Measurements from ENCODE around the gene SCN7A.
"Not testable (repeated sequence)": the region's sequence is repeated elsewhere in the genome, so short reads cannot be mapped to it uniquely, and the experiment has no call there.

Gene SCN7A

GRCh38 chr2:166494140-166494624 lies at the start of gene SCN7A:
Gene SCN7A (minus strand): TSS chr2:166494249. CDS start chr2:166477696, 16,553 bp downstream.
- DNase-seq, result no peak

- DNase-seq, result no peak
Measured at GRCh38 chr2:166539340-166540162, 45.5 kb upstream of the SCN7A start.

- no peak for DNase-seq
Measured at GRCh38 chr2:166536111-166536510, 42.1 kb upstream of the SCN7A start.

- no peak for DNase-seq
Measured at GRCh38 chr2:166521155-166521554, 27.1 kb upstream of the SCN7A start.

- no peak for DNase-seq
Measured at GRCh38 chr2:166520604-166521003, 26.6 kb upstream of the SCN7A start.

- no peak for DNase-seq
Measured at GRCh38 chr2:166519391-166519962, 25.4 kb upstream of the SCN7A start.

GRCh38 chr2:166518634-166519390 lies 24.8 kb upstream of the SCN7A start:
- DNase-seq, result no peak

GRCh38 chr2:166517533-166518061 lies 23.5 kb upstream of the SCN7A start:
- DNase-seq, result no peak

- no peak for DNase-seq
Measured at GRCh38 chr2:166516712-166517303, 22.8 kb upstream of the SCN7A start.

- DNase-seq, result no peak
Measured at GRCh38 chr2:166513952-166514351, 19.9 kb upstream of the SCN7A start.

- DNase-seq, result no peak
Measured at GRCh38 chr2:166499281-166499680, 5.2 kb upstream of the SCN7A start.

- no peak for DNase-seq
Measured at GRCh38 chr2:166491461-166491860, 2.6 kb downstream of the SCN7A start.

GRCh38 chr2:166487171-166487570 lies 6.9 kb downstream of the SCN7A start:
- no peak for DNase-seq

GRCh38 chr2:166485558-166486178 lies 8.4 kb downstream of the SCN7A start:
- DNase-seq, result no peak

GRCh38 chr2:166472332-166472731 lies 21.7 kb downstream of the SCN7A start:
- DNase-seq, result no peak

GRCh38 chr2:166468124-166469024 lies 25.7 kb downstream of the SCN7A start:
- no peak for DNase-seq

GRCh38 chr2:166464187-166464586 lies 29.9 kb downstream of the SCN7A start:
- DNase-seq, result no peak

GRCh38 chr2:166463640-166464039 lies 30.4 kb downstream of the SCN7A start:
- no peak for DNase-seq

GRCh38 chr2:166458674-166459073 lies 35.4 kb downstream of the SCN7A start:
- DNase-seq, result no peak

GRCh38 chr2:166455823-166456222 lies 38.2 kb downstream of the SCN7A start:
- DNase-seq, result not testable (repeated sequence)

GRCh38 chr2:166454006-166454595 lies 39.9 kb downstream of the SCN7A start:
- no peak for DNase-seq
